ENCODE results near the gene SNTG2. TPM values are rescaled to one million over a fixed set of nuclear protein-coding genes. Genes with fewer than 3 reads are reported as not detected.

The SNTG2 gene
- total RNA-seq, 4 donors from 2014 or later: 9.0 to 44.6 (median 30.8) TPM

DNA sequence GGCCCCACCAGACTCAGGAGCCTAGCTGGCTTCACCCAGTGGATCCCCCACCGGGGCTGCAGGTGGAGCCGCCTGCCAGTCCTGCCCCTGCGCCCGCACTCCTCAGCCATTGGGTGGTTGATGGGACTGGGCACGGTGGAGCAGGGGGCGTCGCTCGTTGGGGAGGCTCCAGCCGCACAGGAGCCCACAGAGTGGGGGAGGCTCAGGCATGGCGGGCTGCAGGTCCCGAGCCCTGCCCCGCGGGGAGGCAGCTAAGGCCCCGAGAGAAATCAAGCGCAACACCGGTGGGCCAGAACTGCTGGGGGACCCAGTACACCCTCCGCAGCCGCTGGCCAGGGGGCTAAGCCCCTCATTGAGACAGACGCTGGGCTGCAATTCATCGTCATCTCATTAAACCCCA lies 184.0 kb downstream of the SNTG2 start:
- H3K4me1 ChIP-seq: no peaks in the 10 kb centered on the region
- H3K9me3 ChIP-seq: no peaks in the 10 kb centered on the region
- H3K4me3 ChIP-seq: no peak overlapping the region
- H3K27me3 ChIP-seq: no peaks in the 10 kb centered on the region
- DNase-seq (ENCODE audit: low spot score in 2 of 2): no peak
- TF ChIP-seq POLR2A (IDR thresholded peaks at IDR 0.05) (no peak), CTCF (IDR thresholded peaks at IDR 0.05) (no peak), EP300 (IDR thresholded peaks at IDR 0.05) (no peak)
- 97 to 98% methylated on average over 17 to 20 of the region's 20 CpGs for WGBS, 2 donors
- no peaks in the 10 kb centered on the region for H3K36me3 ChIP-seq
- H3K27ac ChIP-seq: no peak overlapping the region

DNA sequence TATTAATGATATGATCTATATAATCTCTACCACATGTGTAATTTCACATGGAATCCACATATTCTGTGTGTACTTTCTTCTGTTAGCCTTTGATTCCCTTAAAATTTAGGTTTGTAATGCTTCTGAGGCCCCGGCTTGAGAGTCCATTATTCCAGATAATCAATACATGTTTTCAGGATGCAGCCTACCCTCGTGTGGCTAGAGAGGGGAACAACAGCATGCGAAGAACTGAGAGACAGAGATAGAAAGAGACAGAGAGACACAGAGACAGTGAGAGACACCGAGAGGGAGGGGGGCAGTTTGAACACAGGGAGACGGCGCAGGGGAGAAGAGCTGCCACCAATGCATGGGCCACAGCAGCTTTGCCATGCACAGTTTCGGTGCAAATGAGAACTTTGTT lies 185.4 kb downstream of the SNTG2 start:
- peak overlapping the region in 1 of 4 donors; percentile 47 for H3K27ac ChIP-seq
- H3K4me1 ChIP-seq: peaks cover 0 to 4% (median 0%) of the 10 kb centered on the region in 4 donors
- 52 to 66% methylated on average over 7 of the region's 7 CpGs for WGBS, 2 donors
- no peaks in the 10 kb centered on the region for H3K36me3 ChIP-seq
- DNase-seq (ENCODE audit: low spot score in 2 of 2): no peak
- TF ChIP-seq EP300 (IDR thresholded peaks at IDR 0.05) (no peak), POLR2A (IDR thresholded peaks at IDR 0.05) (no peak), CTCF (IDR thresholded peaks at IDR 0.05) (no peak)
- no peaks in the 10 kb centered on the region for H3K9me3 ChIP-seq
- H3K27me3 ChIP-seq: no peaks in the 10 kb centered on the region
- H3K4me3 ChIP-seq: no peak overlapping the region

DNA sequence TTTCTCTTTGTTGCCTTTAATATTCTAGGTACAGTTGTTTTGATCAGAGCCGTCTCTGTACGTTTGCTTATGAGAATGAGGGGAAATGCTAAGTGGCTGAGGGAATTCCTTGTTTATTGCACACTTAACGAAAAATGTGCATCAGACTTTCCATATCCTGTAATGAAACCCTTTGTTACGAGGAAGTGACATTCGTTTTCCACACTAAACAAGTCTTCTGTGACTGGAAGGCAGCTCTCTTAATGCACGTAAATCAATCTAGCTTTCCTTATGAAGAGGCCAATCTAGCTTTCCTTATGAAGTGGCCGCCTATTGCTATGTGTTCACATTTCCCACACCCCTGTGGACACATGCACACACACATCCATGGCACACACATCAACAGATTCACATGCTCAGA lies 186.2 kb downstream of the SNTG2 start:
- Histone ChIP-seq H3K9me3 (no peaks in the 10 kb centered on the region), H3K4me1 (peaks cover 0 to 4% (median 0%) of the 10 kb centered on the region in 4 donors), H3K27me3 (no peaks in the 10 kb centered on the region), H3K27ac (peak overlapping the region in 1 of 4 donors; percentile 47), H3K4me3 (no peak overlapping the region), H3K36me3 (no peaks in the 10 kb centered on the region)
- DNase-seq (ENCODE audit: low spot score in 2 of 2): no peak
- TF ChIP-seq EP300 (IDR thresholded peaks at IDR 0.05) (peak; percentile 46 to 47), CTCF (IDR thresholded peaks at IDR 0.05) (no peak)
- WGBS, 2 donors: 32 to 35% methylated on average over 7 of the region's 7 CpGs

DNA sequence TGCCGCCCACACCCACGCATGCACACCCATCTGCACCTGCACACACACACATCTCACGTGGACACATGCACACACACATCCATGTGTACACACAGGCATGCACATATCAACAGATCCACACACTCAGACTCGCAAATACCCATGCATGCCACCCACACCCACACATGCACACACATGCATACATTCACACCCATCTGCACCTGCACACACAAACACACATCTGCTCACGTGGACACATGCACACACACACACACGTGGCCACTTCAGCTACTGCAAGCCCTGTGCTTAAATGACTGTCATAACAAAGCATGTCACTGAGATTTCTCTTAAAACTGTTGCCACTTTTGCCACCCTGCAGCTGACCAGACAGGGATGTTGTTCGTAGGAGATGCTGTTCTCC lies 186.6 kb downstream of the SNTG2 start:
- H3K27ac ChIP-seq: no peak overlapping the region
- no peak for DNase-seq (ENCODE audit: low spot score in 2 of 2)
- H3K9me3 ChIP-seq: no peaks in the 10 kb centered on the region
- WGBS, 2 donors: 73 to 83% methylated on average over 7 of the region's 7 CpGs
- no peaks in the 10 kb centered on the region for H3K36me3 ChIP-seq
- H3K4me1 ChIP-seq: peaks cover 0 to 4% (median 0%) of the 10 kb centered on the region in 4 donors
- H3K4me3 ChIP-seq: no peak overlapping the region
- no peaks in the 10 kb centered on the region for H3K27me3 ChIP-seq
- TF ChIP-seq POLR2A (IDR thresholded peaks at IDR 0.05) (no peak), EP300 (IDR thresholded peaks at IDR 0.05) (no peak), CTCF (IDR thresholded peaks at IDR 0.05) (no peak)

- Histone ChIP-seq H3K9me3 (no peaks in the 10 kb centered on the region), H3K4me3 (no peak overlapping the region), H3K4me1 (peaks cover 0 to 4% (median 0%) of the 10 kb centered on the region in 4 donors), H3K36me3 (no peaks in the 10 kb centered on the region), H3K27ac (no peak overlapping the region), H3K27me3 (no peaks in the 10 kb centered on the region)
- DNase-seq (ENCODE audit: low spot score in 2 of 2): no peak
- WGBS, 2 donors: 73 to 85% methylated on average over 13 to 15 of the region's 15 CpGs
- TF ChIP-seq CTCF (IDR thresholded peaks at IDR 0.05): no peak
- no peak for TF ChIP-seq EP300 (IDR thresholded peaks at IDR 0.05)
- TF ChIP-seq POLR2A (IDR thresholded peaks at IDR 0.05): no peak
Observed at GRCh38 chr2:1137913-1138391, 187.3 kb downstream of the SNTG2 start.

Measured in tibial nerve (tissue), 4 donors.